HEK293 (cell line): ENCODE measurements around the gene KRTAP2-3.

Source experiments
- GLIS1 ChIP-seq: fragments of 450-650 bp; formaldehyde crosslinking; IDR thresholded peaks from 2 replicates; pipeline ENCODE4 v1.5.1; 2016; ENCODE audit warnings: missing biosample characterization, missing genetic modification characterization
- GLIS2 ChIP-seq: fragments of 450-650 bp; formaldehyde crosslinking; IDR thresholded peaks from 2 replicates; pipeline ENCODE4 v1.5.1; 2016; ENCODE audit warnings: missing biosample characterization, missing genetic modification characterization
- HOXC10 ChIP-seq: sonication (generic); formaldehyde crosslinking; IDR thresholded peaks from 2 replicates; pipeline ENCODE4 v1.8.1; 2023; ENCODE audit warnings: mild to moderate bottlenecking, missing genetic modification reagents
- MZF1 ChIP-seq: fragments of 450-650 bp; formaldehyde crosslinking; IDR thresholded peaks from 2 replicates; pipeline ENCODE4 v1.5.1; 2017; ENCODE audit warnings: missing biosample characterization, missing genetic modification characterization, borderline replicate concordance
- PRDM1 ChIP-seq: fragments of 450-650 bp; formaldehyde crosslinking; IDR thresholded peaks from 2 replicates; pipeline ENCODE4; 2016; ENCODE audit warnings: missing biosample characterization, missing genetic modification characterization
- SP2 ChIP-seq: fragments of 450-650 bp; formaldehyde crosslinking; IDR thresholded peaks from 2 replicates; pipeline ENCODE4 v1.5.1; 2016; ENCODE audit warnings: missing biosample characterization, missing genetic modification characterization
- TCF7L2 ChIP-seq: IDR thresholded peaks from 2 replicates; pipeline ENCODE4 v1.6.1; 2011; ENCODE audit warnings: low read depth, mild to moderate bottlenecking, inconsistent platforms, low read length, moderate library complexity, borderline replicate concordance
- YY2 ChIP-seq: fragments of 450-650 bp; formaldehyde crosslinking; IDR thresholded peaks from 2 replicates; pipeline ENCODE4 v1.5.1; 2016; ENCODE audit warnings: missing biosample characterization, missing genetic modification characterization
- ZBTB17 ChIP-seq: fragments of 450-650 bp; formaldehyde crosslinking; IDR thresholded peaks from 2 replicates; pipeline ENCODE4 v1.5.1; 2016; ENCODE audit warnings: missing biosample characterization, missing genetic modification characterization
- ZBTB20 ChIP-seq: fragments of 450-650 bp; formaldehyde crosslinking; IDR thresholded peaks from 2 replicates; pipeline ENCODE4 v1.5.1; 2016; ENCODE audit warnings: missing biosample characterization, missing genetic modification characterization
- ZEB2 ChIP-seq: fragments of 450-650 bp; formaldehyde crosslinking; IDR thresholded peaks from 2 replicates; pipeline ENCODE4 v1.5.1; 2016; ENCODE audit warnings: missing biosample characterization, missing genetic modification characterization
- ZNF19 ChIP-seq: fragments of 450-650 bp; formaldehyde crosslinking; IDR thresholded peaks from 2 replicates; pipeline ENCODE4; 2016; ENCODE audit warnings: missing biosample characterization, missing genetic modification characterization, low read depth
- ZNF2 ChIP-seq: fragments of 450-650 bp; formaldehyde crosslinking; IDR thresholded peaks from 2 replicates; pipeline ENCODE4 v1.5.1; 2016; ENCODE audit warnings: missing biosample characterization, missing genetic modification characterization
- ZNF214 ChIP-seq: fragments of 450-650 bp; formaldehyde crosslinking; IDR thresholded peaks from 2 replicates; pipeline ENCODE4 v1.5.1; 2017; ENCODE audit warnings: missing biosample characterization, mild to moderate bottlenecking, missing genetic modification characterization, borderline replicate concordance
- ZNF221 ChIP-seq: fragments of 450-650 bp; formaldehyde crosslinking; IDR thresholded peaks from 2 replicates; pipeline ENCODE4 v1.5.1; 2017; ENCODE audit warnings: missing biosample characterization, missing genetic modification characterization, borderline replicate concordance
- ZNF248 ChIP-seq: fragments of 450-650 bp; formaldehyde crosslinking; IDR thresholded peaks from 2 replicates; pipeline ENCODE4 v1.5.1; 2017; ENCODE audit warnings: missing biosample characterization, missing genetic modification characterization
- ZNF266 ChIP-seq: fragments of 450-650 bp; formaldehyde crosslinking; IDR thresholded peaks from 2 replicates; pipeline ENCODE4 v1.5.1; 2016; ENCODE audit warnings: missing biosample characterization, missing genetic modification characterization, low read depth
- ZNF274 ChIP-seq, 2 experiments: fragments of 200-500 bp in 1 of 2; fragments of 450-650 bp in 1 of 2; sonication (Bioruptor generic) in 1 of 2; formaldehyde crosslinking in 1 of 2; IDR thresholded peaks; 2 replicates each; pipeline versions ENCODE4 v1.5.1 to v1.6.1; 2014 to 2016; ENCODE audit warnings: borderline replicate concordance in 1 of 2, inconsistent platforms in 1 of 2, low read length in 1 of 2, missing biosample characterization in 1 of 2, missing genetic modification characterization in 1 of 2
- ZNF366 ChIP-seq: fragments of 450-650 bp; formaldehyde crosslinking; conservative IDR thresholded peaks from 2 replicates; pipeline ENCODE4 v1.5.1; 2016; ENCODE audit warnings: missing biosample characterization, missing genetic modification characterization
- ZNF514 ChIP-seq: fragments of 450-650 bp; formaldehyde crosslinking; IDR thresholded peaks from 2 replicates; pipeline ENCODE4 v1.5.1; 2016; ENCODE audit warnings: missing biosample characterization, missing genetic modification characterization
- ZNF529 ChIP-seq: fragments of 450-650 bp; formaldehyde crosslinking; IDR thresholded peaks from 2 replicates; pipeline ENCODE4 v1.5.1; 2017; ENCODE audit warnings: missing genetic modification characterization, missing biosample characterization; ENCODE audit not compliant: insufficient replicate concordance
- ZNF548 ChIP-seq: fragments of 450-650 bp; formaldehyde crosslinking; IDR thresholded peaks from 2 replicates; pipeline ENCODE4 v1.5.1; 2016; ENCODE audit warnings: missing biosample characterization, missing genetic modification characterization
- ZNF600 ChIP-seq: fragments of 450-650 bp; formaldehyde crosslinking; IDR thresholded peaks from 2 replicates; pipeline ENCODE4 v1.5.1; 2016; ENCODE audit warnings: missing biosample characterization, missing genetic modification characterization
- ZNF792 ChIP-seq: fragments of 450-650 bp; formaldehyde crosslinking; IDR thresholded peaks from 2 replicates; pipeline ENCODE4 v1.5.1; 2016; ENCODE audit warnings: missing biosample characterization, missing genetic modification characterization
- ZNF837 ChIP-seq: fragments of 450-650 bp; formaldehyde crosslinking; IDR thresholded peaks from 2 replicates; pipeline ENCODE4 v1.5.1; 2016; ENCODE audit warnings: missing biosample characterization, missing genetic modification characterization
- TF ChIP-seq, protein P1 (sequence below): fragments of 450-650 bp; formaldehyde crosslinking; IDR thresholded peaks from 2 replicates; pipeline ENCODE4 v1.5.1; 2016; ENCODE audit warnings: missing biosample characterization, missing genetic modification characterization
- TF ChIP-seq, protein P2 (sequence below): fragments of 450-650 bp; formaldehyde crosslinking; IDR thresholded peaks from 2 replicates; pipeline ENCODE4 v1.5.1; 2016; ENCODE audit warnings: missing biosample characterization, missing genetic modification characterization
- TF ChIP-seq, protein P3 (sequence below): fragments of 450-650 bp; formaldehyde crosslinking; IDR thresholded peaks from 2 replicates; pipeline ENCODE4 v1.5.1; 2016; ENCODE audit warnings: missing biosample characterization, missing genetic modification characterization, low read depth
- TF ChIP-seq, protein P4 (sequence below): fragments of 450-650 bp; formaldehyde crosslinking; IDR thresholded peaks from 2 replicates; pipeline ENCODE4 v1.5.1; 2017; ENCODE audit warnings: missing biosample characterization, missing genetic modification characterization
- TF ChIP-seq, protein P5 (sequence below): fragments of 450-650 bp; formaldehyde crosslinking; IDR thresholded peaks from 2 replicates; pipeline ENCODE4 v1.5.1; 2016; ENCODE audit warnings: missing biosample characterization, missing genetic modification characterization

Gene KRTAP2-3

DNA sequence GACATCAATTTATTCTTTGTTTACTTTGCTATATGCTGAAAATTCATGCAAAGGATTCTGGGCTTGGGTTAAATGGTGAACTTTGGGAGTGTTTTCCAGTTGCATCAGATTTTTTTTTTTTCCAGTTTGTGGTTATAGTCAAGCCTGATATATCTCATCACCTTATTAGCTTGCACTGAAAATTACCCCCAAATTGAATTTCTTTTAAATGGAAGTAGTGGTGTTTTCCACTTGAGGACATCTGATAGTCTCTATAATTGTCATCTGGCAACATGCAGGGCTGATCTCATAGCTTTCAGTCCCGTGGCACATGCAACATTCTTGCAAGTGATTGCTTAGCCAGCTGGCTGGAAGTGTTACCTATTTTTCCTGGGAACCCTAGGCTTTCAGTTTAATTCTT lies 46.3 kb downstream of the KRTAP2-3 start (continued):
- no peak for TF ChIP-seq ZNF274 (IDR thresholded peaks at IDR 0.05; ENCODE audit: low read length)
- no peak for TF ChIP-seq ZNF274 (tag by site-specific recombination; IDR thresholded peaks at IDR 0.05; ENCODE audit: borderline replicate concordance)
- TF ChIP-seq YY2 (tag by site-specific recombination): no peak
- TF ChIP-seq GLIS2 (tag by site-specific recombination): no peak
- TF ChIP-seq, protein P1, sequence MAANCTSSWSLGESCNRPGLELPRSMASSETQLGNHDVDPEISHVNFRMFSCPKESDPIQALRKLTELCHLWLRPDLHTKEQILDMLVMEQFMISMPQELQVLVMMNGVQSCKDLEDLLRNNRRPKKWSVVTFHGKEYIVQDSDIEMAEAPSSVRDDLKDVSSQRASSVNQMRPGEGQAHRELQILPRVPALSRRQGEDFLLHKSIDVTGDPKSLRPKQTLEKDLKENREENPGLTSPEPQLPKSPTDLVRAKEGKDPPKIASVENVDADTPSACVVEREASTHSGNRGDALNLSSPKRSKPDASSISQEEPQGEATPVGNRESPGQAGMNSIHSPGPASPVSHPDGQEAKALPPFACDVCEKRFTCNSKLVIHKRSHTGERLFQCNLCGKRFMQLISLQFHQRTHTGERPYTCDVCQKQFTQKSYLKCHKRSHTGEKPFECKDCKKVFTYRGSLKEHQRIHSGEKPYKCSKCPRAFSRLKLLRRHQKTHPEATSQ: no peak
- TF ChIP-seq ZNF19: no peak
- TF ChIP-seq ZNF529 (tag by site-specific recombination): no peak
- no peak for TF ChIP-seq ZNF548 (tag by site-specific recombination)
- no peak for TF ChIP-seq HOXC10
- TF ChIP-seq ZBTB20: no peak
- TF ChIP-seq ZNF366 (tag by site-specific recombination): no peak
- TF ChIP-seq, protein P2, sequence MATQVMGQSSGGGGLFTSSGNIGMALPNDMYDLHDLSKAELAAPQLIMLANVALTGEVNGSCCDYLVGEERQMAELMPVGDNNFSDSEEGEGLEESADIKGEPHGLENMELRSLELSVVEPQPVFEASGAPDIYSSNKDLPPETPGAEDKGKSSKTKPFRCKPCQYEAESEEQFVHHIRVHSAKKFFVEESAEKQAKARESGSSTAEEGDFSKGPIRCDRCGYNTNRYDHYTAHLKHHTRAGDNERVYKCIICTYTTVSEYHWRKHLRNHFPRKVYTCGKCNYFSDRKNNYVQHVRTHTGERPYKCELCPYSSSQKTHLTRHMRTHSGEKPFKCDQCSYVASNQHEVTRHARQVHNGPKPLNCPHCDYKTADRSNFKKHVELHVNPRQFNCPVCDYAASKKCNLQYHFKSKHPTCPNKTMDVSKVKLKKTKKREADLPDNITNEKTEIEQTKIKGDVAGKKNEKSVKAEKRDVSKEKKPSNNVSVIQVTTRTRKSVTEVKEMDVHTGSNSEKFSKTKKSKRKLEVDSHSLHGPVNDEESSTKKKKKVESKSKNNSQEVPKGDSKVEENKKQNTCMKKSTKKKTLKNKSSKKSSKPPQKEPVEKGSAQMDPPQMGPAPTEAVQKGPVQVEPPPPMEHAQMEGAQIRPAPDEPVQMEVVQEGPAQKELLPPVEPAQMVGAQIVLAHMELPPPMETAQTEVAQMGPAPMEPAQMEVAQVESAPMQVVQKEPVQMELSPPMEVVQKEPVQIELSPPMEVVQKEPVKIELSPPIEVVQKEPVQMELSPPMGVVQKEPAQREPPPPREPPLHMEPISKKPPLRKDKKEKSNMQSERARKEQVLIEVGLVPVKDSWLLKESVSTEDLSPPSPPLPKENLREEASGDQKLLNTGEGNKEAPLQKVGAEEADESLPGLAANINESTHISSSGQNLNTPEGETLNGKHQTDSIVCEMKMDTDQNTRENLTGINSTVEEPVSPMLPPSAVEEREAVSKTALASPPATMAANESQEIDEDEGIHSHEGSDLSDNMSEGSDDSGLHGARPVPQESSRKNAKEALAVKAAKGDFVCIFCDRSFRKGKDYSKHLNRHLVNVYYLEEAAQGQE (tag by site-specific recombination): no peak
- no peak for TF ChIP-seq ZNF221 (tag by site-specific recombination)
- no peak for TF ChIP-seq ZNF600 (tag by site-specific recombination)
- peak; percentile 75 for TF ChIP-seq ZEB2 (tag by site-specific recombination)
- TF ChIP-seq MZF1 (tag by site-specific recombination): no peak
- TF ChIP-seq SP2 (tag by site-specific recombination): no peak
- TF ChIP-seq ZNF266: no peak
- TF ChIP-seq, protein P3, sequence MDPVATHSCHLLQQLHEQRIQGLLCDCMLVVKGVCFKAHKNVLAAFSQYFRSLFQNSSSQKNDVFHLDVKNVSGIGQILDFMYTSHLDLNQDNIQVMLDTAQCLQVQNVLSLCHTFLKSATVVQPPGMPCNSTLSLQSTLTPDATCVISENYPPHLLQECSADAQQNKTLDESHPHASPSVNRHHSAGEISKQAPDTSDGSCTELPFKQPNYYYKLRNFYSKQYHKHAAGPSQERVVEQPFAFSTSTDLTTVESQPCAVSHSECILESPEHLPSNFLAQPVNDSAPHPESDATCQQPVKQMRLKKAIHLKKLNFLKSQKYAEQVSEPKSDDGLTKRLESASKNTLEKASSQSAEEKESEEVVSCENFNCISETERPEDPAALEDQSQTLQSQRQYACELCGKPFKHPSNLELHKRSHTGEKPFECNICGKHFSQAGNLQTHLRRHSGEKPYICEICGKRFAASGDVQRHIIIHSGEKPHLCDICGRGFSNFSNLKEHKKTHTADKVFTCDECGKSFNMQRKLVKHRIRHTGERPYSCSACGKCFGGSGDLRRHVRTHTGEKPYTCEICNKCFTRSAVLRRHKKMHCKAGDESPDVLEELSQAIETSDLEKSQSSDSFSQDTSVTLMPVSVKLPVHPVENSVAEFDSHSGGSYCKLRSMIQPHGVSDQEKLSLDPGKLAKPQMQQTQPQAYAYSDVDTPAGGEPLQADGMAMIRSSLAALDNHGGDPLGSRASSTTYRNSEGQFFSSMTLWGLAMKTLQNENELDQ (tag by site-specific recombination): no peak
- no peak for TF ChIP-seq ZNF792 (tag by site-specific recombination)
- no peak for TF ChIP-seq ZNF2 (tag by site-specific recombination)
- TF ChIP-seq ZNF837 (tag by site-specific recombination): no peak
- TF ChIP-seq, protein P4, sequence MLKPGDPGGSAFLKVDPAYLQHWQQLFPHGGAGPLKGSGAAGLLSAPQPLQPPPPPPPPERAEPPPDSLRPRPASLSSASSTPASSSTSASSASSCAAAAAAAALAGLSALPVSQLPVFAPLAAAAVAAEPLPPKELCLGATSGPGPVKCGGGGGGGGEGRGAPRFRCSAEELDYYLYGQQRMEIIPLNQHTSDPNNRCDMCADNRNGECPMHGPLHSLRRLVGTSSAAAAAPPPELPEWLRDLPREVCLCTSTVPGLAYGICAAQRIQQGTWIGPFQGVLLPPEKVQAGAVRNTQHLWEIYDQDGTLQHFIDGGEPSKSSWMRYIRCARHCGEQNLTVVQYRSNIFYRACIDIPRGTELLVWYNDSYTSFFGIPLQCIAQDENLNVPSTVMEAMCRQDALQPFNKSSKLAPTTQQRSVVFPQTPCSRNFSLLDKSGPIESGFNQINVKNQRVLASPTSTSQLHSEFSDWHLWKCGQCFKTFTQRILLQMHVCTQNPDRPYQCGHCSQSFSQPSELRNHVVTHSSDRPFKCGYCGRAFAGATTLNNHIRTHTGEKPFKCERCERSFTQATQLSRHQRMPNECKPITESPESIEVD: peak; percentile 82
- no peak for TF ChIP-seq ZNF248 (tag by site-specific recombination)
- no peak for TF ChIP-seq PRDM1 (tag by site-specific recombination)
- TF ChIP-seq ZNF214 (tag by site-specific recombination): no peak
- peak; percentile 19; the same call in 1 of the 2 replicates for TF ChIP-seq ZBTB17 (tag by site-specific recombination)
- TF ChIP-seq GLIS1 (tag by site-specific recombination): no peak
- TF ChIP-seq, protein P5, sequence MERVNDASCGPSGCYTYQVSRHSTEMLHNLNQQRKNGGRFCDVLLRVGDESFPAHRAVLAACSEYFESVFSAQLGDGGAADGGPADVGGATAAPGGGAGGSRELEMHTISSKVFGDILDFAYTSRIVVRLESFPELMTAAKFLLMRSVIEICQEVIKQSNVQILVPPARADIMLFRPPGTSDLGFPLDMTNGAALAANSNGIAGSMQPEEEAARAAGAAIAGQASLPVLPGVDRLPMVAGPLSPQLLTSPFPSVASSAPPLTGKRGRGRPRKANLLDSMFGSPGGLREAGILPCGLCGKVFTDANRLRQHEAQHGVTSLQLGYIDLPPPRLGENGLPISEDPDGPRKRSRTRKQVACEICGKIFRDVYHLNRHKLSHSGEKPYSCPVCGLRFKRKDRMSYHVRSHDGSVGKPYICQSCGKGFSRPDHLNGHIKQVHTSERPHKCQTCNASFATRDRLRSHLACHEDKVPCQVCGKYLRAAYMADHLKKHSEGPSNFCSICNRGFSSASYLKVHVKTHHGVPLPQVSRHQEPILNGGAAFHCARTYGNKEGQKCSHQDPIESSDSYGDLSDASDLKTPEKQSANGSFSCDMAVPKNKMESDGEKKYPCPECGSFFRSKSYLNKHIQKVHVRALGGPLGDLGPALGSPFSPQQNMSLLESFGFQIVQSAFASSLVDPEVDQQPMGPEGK (tag by site-specific recombination): peak; percentile 57
- TF ChIP-seq TCF7L2: no peak
- TF ChIP-seq ZNF514 (tag by site-specific recombination): no peak
